ENCODE measurements around the gene WIPF3. TPM values are rescaled to one million over a fixed set of nuclear protein-coding genes. Genes with fewer than 3 reads are reported as not detected.

The WIPF3 gene
- total RNA-seq, 1 donor from 2014 or later = 0.23 TPM

DNA sequence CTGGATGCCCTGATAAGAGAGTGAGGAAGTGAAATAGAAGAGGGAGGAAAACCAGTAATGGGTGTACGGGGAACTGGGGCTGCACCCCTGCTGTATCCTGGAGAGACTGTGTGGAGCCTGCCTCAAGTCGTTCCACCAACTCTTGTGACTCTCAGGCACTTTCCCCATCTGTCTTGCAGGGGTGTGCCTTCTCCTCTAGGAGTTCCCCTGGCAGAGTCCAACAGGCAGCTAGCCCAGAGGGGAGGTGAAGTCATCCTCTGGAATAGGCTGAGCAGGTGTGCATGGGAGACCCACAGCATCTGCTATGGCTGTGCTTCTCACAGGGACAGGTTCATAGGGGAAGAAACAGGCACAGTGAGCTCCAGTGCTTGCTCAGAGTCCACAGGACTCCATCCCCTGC lies 46.8 kb downstream of the WIPF3 start:
- H3K4me3 ChIP-seq (ENCODE audit: low read depth, low read length) = no peak overlapping the region
- TF ChIP-seq, protein P1, sequence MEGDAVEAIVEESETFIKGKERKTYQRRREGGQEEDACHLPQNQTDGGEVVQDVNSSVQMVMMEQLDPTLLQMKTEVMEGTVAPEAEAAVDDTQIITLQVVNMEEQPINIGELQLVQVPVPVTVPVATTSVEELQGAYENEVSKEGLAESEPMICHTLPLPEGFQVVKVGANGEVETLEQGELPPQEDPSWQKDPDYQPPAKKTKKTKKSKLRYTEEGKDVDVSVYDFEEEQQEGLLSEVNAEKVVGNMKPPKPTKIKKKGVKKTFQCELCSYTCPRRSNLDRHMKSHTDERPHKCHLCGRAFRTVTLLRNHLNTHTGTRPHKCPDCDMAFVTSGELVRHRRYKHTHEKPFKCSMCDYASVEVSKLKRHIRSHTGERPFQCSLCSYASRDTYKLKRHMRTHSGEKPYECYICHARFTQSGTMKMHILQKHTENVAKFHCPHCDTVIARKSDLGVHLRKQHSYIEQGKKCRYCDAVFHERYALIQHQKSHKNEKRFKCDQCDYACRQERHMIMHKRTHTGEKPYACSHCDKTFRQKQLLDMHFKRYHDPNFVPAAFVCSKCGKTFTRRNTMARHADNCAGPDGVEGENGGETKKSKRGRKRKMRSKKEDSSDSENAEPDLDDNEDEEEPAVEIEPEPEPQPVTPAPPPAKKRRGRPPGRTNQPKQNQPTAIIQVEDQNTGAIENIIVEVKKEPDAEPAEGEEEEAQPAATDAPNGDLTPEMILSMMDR (conservative IDR thresholded peaks at IDR 0.05; ENCODE audit: low read depth, low read length) = no peak
- no peak for DNase-seq (ENCODE audit: low read depth)

DNA sequence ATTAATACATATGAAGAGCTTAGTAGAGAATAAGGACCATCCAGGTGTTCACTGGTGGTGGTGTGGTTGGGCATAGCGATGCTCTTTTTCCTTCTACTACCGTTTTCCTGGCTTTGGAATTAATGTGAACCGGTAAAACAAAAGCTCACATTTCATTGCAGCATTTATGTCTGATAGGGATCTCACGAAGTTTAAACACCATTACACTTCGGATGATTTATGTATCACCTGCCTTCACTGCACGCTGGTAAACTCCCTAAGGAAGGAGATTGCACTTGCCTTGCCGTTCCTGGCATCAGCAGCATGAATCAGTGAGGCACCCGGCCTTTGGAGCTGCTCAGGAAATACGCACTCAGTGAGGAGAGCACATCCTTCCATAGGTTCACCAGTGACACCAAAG lies 47.5 kb downstream of the WIPF3 start:
- TF ChIP-seq, protein P1 (conservative IDR thresholded peaks at IDR 0.05; ENCODE audit: low read depth, low read length) = no peak
- H3K4me3 ChIP-seq (ENCODE audit: low read depth, low read length) = no peak overlapping the region
- DNase-seq (ENCODE audit: low read depth) = no peak

DNA sequence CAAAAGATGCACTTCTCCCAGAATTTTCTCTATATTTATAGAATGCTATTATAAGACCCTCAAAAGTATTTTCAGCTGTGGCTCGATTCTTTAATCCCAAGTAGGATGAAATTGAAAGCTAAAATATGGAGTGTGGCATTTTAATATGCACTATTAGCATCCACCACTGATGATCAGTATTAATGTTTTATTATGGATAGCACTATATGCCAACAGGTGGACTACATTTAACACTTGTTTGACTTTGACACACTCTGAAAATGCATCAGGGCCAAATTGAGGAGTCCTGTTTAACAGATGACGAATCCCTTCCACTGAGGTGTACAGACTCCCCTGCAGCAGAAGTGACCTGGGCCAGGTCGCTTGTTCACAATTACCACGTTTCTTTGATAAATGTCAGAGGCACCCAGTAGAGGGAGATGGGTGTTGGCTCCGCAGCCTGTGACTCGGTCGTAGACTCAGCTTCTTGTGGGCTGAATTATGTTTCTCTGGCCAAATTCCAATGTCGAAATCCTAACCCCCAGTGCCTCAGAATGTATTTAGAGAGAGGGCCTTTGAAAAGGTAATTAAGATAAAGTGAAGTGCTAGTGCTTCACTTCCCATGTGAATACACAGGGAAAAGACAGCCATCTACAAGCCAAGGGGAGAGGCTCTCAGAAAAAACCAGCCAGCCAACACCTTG lies 48.1 kb downstream of the WIPF3 start:
- TF ChIP-seq, protein P1 (conservative IDR thresholded peaks at IDR 0.05; ENCODE audit: low read depth, low read length) = no peak
- no peak for DNase-seq (ENCODE audit: low read depth)

DNA sequence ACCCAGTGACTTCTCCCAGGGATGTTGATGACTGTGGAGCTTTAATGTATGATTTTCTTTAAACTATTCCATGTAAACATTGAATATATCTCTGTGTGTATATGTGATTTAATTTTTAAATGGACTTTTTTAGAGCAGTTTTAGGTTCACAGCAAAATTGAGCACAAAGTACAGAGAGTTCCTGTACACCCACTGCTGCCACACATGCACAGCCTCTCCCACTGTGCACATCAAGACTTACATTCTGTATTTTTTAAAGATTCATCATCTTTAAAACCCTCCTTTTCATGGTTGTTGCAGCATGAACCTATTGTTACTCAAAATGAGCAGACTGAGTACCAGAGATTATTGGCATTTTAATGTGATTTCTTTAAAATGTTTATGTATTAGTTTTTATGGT lies 51.3 kb downstream of the WIPF3 start:
- H3K4me3 ChIP-seq (ENCODE audit: low read depth, low read length) = no peak overlapping the region
- TF ChIP-seq, protein P1 (conservative IDR thresholded peaks at IDR 0.05; ENCODE audit: low read depth, low read length) = no peak

More for the DNA sequence above, 48.1 kb downstream of the WIPF3 start:
- H3K4me3 ChIP-seq (ENCODE audit: low read depth, low read length) = no peak overlapping the region

DNA sequence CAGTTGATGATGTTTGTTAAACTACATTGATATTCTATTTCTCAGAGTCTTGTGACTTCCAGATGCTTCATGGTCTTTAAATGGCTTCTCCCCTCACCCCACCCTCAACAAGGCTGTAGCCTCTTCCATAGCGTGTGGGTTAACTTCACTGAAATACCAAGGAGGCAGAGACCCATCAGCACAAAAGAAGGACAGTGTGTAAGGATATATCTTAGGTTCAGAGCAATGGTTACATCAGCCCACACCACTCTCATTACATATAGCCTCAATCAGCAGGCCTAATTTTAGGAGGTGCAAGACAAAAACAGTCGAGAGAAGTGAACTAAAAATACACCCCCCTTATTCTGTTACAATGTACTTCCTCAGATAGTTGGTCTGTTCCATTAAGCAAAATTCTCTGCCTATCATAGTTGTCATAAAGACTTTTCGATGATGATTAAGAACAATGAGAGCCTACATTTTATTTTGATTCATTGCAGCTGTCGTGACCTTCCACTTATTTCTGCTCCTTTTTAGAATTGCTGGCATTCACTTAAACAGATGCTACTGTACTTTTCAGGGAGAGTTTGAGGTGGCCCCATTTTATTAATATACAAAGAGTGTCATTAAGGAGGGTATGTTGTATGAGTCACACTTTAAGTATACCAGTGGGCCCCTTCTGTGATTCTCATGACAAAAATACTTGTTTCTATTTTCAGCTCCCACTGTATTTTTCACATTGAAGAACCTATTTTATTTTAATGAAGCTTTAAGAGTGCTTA lies 52.1 kb downstream of the WIPF3 start:
- TF ChIP-seq, protein P1 (conservative IDR thresholded peaks at IDR 0.05; ENCODE audit: low read depth, low read length) = no peak
- no peak overlapping the region for H3K4me3 ChIP-seq (ENCODE audit: low read depth, low read length)
- DNase-seq (ENCODE audit: low read depth) = no peak

More for the DNA sequence above, 51.3 kb downstream of the WIPF3 start:
- no peak for DNase-seq (ENCODE audit: low read depth)

DNA sequence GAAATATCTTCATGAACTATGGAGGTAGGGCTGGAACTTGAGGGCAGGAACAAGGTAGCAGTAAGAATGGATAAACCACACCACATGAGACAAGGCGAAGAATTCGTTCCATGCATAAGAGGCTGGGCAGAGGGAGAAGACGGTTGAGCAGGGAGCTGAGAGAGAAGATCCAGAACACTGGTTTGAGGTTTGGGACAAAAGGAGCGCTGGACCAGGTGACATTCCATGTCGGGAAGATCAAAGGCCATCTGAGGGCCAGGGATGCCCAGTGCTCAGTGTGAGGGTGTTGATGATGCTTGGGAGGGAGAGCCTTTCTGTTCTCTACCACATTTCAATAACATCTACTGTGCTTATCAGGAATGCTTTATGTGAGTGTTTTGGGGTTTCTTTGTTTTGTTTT lies 52.8 kb downstream of the WIPF3 start:
- no peak overlapping the region for H3K4me3 ChIP-seq (ENCODE audit: low read depth, low read length)
- DNase-seq (ENCODE audit: low read depth) = no peak
- TF ChIP-seq, protein P1 (conservative IDR thresholded peaks at IDR 0.05; ENCODE audit: low read depth, low read length) = no peak
